ENCODE results near the gene DENND10.

DENND10 gene

GRCh38 chr10:119183664-119184412 is 79.9 kb downstream of the DENND10 start:
- Histone ChIP-seq H3K36me3 (ENCODE audit: insufficient read depth, low read depth, low read length) (no peaks in the 10 kb centered on the region), H3K27me3 (ENCODE audit: insufficient read depth, low read length) (no peaks in the 10 kb centered on the region), H3K4me3 (ENCODE audit: low read length) (no peak overlapping the region), H3K9me3 (ENCODE audit: insufficient read depth, low read depth, low read length) (no peaks in the 10 kb centered on the region), H3K9ac (ENCODE audit: low read depth, low read length) (no peak overlapping the region), H3K4me1 (ENCODE audit: insufficient read depth, low read length) (peaks cover 4% of the 10 kb centered on the region; the same call in 1 of the 2 replicates), H3K27ac (ENCODE audit: low read length) (no peak overlapping the region)

Data from iPS-20b (cell line).